CD4-positive, alpha-beta T cell treated with Interferon alpha-2 for 1 hour (primary cell): Measurements from ENCODE around the gene ACAN.
"Not testable (repeated sequence)": the region's sequence is repeated elsewhere in the genome, so short reads cannot be mapped to it uniquely, and the experiment has no call there.

Source experiments
- DNase-seq, 2 donors: peaks; one replicate each; pipeline ENCODE4 v3.0.0-alpha.2; 2020 to 2022

The ACAN gene

DNA sequence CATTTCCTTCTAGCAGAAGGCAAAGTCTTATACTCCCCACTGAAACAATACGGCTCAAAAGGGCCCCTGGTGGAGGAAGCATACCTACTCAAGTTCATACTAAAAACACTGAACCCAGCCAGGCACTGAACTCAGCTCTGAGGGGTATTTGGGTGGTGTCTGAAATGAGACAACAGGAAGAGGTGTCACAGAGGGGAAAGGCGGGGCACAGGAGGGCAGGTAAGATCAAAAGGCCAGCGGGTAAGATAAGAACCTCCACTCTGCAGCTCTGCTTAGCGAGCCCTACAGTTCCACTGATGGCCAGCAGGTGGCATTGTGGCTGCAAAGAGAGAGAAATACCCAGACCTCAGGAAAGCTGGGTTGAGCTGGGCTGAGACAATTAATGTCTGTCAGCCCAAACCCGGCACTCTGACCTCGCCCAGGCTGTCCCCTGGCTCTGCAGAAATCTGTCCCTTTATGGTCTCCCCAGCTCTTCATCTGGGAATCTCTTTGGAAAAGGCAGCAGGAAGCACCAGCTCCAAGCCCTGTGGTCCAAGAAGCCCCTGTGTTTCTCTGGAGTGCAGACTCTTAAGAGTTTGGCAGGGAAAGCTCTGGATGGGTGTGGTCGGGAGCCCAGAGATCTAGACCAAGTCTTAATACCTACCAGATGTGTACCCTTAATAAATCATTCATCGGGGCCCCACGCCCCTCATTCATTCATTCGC, 101.5 kb downstream of the ACAN start:
- peak; percentile 93 to 97 for DNase-seq

DNA sequence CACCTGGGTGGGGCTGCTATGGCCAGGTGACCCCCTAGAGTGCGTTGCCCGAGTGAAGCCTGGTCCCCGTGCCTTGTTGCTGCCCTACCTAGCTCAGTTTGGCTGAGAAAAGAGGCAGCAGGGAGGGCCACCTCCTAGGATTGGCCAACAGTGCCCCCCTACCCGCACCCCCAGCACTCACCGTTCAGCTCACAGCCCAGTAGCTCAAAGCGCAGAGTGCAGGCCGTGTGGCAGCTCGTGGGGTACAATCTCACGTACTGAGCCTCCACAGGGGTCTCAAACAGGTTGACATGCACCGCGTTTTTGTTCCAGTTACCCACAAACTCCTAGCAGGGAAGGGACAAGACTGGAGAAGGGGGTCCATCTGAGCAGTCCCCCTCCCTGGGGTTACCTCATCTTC, 102.3 kb downstream of the ACAN start:
- DNase-seq, result no peak

DNA sequence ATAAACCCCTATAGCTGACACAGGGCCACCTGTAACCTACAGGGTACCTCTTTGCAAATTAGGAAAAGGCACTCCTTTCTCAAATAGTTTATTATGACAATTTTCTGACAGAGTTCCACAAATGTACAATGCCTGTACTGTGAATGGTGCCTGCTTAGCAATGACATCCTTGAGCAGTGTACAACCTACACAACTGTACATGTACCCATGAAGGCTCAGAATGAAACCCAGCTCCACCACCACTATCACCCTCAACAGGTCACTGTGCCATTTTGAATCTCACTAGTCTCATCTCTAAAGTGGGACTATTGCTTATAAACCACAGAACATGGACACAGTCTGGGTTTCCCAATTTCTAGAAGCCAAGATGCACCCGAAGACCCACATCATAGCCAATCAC, 102.9 kb downstream of the ACAN start:
- DNase-seq, result no peak

DNA sequence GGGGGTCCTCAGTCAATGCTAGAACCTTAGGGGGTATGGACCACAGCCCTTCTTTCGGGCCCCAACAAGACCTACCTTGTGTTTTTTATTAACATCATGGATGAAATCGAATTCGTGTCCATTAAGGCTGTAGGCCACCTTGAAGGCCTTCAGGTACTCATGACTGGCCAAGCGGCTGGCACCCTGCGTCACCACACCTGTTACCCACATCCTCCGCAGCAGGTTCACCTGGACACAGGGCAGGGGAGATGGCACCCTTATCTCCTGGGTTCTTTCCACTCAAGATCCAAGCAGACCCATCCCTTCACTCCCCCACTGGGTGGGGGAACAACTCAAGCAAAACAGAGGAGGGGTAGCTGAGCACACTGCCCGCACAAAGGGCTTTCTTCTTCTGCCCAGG, 103.3 kb downstream of the ACAN start:
- no peak for DNase-seq

DNA sequence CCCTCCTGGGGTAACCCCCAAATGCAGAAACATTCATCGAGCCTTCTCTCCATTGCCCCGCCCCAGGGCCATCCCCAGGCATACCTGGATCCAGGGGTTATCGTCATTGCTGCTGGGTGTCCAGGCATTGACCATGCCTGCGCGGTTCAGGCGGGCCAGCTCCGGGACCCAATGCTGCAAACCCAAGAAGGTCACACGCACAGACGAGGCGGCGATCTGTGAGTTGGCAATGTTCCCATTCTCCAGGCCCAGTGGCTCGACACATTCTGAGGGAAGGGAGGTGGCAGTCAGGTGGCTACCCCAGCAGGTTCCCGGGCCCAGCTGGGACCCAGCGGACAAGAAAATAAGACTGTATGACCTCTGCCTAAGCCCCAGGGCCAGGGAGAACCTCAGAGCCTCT, 103.9 kb downstream of the ACAN start:
- DNase-seq, result no peak

DNA sequence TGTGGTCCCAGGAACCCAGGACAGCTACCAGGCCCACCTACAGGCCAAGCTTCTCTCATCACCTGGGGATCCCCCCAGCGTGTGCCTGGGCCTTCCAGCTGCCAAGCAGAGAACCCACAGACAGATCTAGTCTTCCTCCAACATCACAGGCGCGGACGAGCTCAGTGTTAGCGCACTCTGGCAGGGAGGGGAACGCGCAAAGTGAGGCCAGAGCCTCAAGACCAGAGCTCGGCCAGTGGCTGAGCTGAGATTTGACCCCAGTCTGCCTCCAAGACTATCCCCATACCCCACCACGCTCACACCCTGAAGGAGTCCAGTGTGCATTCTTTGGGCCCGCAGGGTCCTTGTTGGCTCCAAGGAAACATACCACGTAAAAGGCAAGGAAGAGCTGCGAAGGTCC, 104.9 kb downstream of the ACAN start:
- no peak for DNase-seq

DNA sequence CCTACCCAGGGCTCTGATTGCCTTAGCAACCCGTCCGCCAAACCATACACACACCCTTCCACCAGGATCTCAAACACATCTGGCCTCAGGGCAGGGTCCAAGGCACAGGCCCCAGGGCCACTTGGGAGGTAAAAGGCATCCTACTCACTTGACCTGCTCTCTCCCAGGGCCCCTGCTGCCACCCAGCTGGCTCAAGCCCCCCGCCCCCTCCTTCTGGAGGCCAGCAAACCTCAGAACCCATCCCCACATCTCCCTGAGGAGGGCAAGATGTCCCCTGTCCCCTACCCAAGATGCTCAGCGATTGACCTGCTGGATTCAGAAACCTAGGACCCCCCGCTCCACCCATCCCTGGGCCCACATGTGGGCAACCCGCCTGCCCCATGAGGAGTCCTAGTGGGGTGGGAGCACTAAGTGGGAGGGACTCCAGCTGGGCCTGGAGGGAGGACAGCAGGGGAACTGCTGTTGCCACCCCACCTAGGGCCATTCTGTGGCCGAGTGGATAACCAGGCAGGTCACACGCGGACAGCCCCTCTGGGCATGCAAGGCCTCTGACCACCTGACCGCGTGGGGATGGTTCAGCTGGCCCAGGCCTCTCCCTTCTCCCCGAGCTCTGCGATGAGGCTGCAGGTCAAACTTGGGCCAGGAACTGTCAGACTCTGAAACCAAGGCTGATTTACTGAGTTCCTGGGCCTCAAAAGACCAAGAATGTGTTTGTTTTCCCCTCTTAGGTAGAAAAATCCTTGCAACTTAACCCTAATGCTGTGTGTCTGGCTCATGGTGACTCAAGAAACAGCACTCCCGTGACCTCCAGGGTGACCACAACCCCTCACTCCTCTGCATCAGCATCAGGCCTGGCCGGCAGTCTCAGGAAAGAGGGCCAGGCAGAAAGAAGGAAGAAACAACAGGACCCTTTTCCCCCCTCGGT, 105.7 kb downstream of the ACAN start:
- no peak for DNase-seq

DNA sequence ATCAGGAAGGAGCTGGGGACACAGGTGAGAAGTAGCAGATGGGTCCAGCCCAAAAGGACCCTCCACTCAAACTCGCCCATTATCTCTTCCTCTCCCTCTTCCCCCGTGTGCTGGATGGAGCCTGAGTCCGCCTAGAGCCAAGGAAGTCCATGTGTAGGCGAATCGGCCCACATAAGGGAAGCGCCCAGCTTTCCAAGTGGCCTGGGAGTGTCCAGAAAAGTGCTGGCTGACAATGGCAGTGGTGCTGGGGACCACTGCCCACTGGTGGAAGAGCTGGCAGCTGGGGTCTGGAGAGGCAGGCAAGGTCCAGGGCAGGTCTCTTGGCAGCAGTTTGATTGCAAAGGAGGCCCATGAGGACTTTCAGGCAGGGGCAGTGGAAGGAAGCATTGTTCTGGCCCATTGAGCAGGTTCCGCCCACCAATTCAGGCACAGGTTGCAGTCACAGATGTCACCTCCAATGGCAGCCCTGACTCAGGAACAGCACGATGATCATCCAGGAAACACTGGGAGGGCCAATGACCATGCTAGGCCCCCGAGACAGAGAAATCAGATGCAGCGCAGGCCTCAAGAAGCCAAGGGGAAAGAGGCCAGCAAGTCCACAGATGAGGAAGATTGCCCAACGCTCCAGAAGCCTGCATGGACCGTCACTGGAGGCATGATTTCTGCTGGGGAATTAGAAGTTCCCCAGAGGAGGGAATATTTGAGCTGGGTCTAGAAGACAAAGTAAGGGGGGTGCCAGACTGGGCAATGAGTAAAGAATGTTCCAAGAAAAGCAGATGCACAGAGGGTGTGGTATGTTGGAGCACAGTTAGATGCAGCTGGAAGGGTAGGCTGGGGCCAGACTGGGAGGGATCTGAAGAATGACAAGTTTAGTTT, 107.0 kb downstream of the ACAN start:
- no peak for DNase-seq

DNA sequence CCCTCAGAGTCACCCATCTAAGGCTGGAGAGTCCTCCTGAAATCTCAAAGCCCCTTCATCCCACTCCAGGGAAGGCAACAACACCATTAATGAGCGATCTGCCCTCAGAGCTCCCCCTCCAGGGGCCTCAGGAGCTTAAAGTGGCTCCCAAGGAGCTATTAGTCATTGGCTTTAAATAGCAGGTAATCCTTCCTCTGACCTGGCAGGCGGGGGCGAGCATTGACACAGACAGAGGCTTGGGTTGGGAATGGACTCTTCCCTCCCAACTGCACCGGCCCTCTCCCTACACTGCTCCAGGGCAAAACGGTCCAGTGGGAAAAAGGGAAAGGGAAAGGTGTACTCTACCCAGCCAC, 108.5 kb downstream of the ACAN start:
- no peak for DNase-seq

DNA sequence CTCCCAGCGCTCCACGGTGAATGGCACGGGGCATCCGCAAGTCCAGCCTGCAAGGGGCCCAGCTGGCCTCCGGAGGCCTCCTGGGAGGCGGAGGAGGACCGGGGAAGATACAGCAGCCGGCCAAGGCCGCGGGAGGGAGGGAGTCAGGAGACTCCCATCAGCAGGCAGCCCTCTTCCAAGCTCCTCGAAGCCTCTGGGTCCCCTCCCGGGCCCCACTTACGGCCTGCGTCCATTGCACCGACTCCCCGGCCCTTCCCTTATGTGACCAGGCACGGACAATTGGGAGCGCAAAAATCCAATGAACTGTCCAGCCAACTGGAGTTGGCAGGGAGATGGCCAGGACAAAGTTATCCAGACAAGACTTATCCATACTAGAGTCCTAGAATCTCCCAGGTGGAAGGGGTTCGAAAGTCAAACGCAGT, 109.3 kb downstream of the ACAN start:
- DNase-seq, result no peak

DNA sequence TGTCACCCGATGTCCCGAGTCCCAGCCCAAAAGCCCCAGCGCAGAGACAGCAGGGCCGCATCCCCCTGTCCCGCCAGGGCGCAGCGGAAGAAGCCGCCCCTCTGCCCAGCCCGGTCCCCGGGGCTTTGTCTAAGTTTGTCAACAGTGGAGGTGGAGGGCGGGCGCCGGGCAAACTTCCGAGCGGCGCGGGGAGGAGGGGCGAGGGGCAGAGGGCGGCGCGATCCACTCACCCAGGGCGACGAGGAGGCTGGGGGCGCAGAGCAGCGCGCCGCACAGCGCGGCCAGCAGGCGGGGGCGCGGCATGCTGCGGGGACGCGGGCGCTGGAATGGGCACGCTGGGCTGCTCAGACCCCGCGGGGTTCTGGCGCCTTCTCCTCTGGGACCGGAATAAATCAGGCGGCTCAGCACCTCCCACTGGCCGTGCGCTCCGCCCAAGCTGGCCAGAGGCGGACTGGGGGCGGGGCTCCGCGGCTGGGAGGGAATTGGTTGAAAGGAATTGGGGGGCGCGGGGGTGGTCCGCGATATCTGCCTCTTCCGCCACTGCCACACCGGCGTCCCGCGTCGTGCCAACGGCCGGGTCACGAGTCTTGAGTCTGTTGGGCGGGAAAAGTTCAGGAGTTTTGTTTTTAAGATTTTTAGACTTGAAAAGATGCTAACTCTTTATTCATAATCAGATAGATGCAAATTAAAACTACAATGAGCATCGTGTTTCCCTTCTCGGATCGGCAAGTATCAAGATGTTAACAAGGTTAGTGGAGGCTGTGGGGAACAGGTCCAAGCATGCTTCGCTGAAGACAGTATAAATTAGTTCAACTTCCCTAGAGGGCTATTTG, 110.0 kb downstream of the ACAN start, which contains the start of gene MFGE8:
MFGE8 (minus strand) TSS at position 363 of the 833 bp plus-strand sequence; CDS start at position 303, 60 bp downstream.
- DNase-seq, result peak; percentile 54 to 71

DNA sequence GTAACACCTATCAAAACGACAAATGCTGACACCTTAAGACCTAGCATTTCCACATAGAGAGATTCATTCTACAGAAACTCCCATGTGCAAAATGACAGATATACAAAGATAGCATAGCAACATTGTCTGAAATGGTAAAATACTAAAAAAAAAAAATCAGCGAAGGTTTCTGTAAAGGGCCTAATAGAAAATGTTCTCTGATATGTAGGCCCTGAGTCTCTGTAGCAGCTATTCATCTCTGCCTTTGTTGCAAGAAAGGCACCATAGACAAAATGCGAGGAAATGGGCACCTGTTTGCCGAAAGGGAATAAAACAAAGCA, 110.6 kb downstream of the ACAN start:
- DNase-seq, result no peak

DNA sequence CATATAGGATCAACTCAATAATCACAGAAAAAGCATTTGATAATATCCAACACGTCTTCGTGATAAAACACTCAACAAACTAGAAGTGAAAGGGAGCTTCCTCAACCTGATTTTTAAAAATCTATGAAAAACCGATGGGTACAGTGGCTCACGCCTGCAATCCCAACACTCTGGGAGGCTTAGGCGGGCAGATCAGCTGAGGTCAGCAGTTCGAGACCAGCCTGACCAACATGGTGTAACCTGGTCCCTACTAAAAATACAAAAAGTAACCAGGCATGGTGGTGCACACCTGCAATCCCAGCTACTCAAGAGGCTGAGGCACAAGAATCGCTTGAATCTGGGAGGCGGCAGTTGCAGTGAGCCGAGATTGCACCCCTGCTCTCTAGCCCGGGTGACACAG, 112.1 kb downstream of the ACAN start:
- DNase-seq, result no peak

DNA sequence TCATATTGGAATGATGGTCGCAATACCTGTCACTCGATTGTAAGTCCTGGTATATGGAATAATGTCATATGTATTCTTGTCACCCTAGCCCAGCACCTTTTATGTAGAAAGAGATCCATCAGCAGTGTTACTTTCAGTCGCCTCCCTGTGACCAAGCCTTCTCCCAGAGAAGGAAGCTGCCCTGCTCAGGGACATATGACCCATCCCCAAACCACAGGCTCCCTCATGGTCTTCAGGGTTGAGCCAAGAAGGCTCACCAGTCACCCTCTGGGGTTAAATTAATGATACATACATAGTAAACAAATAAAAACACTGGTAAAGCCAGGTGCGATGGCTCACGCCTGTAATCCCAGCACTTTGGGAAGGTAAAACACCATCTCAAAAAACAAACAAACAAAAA, 114.5 kb downstream of the ACAN start:
- DNase-seq, result no peak

DNA sequence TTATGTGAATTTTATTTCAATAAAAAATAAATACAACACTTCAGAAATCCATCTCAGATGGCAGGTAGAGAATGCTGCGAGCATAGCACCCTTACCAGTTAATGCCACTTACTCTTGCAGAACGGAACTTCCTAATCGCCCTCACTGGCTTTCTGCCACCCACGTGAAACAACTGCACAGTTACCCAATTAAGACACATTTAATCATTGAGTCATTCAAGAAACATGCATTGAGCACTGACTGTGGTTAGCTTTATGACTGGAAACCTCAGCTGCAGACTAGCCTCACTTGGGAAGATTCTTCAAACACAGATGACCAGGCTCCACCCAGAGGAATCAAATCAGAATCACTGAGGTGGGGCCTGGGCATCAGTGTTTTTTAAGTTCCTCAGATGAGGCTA, 115.5 kb downstream of the ACAN start:
- no peak for DNase-seq

DNA sequence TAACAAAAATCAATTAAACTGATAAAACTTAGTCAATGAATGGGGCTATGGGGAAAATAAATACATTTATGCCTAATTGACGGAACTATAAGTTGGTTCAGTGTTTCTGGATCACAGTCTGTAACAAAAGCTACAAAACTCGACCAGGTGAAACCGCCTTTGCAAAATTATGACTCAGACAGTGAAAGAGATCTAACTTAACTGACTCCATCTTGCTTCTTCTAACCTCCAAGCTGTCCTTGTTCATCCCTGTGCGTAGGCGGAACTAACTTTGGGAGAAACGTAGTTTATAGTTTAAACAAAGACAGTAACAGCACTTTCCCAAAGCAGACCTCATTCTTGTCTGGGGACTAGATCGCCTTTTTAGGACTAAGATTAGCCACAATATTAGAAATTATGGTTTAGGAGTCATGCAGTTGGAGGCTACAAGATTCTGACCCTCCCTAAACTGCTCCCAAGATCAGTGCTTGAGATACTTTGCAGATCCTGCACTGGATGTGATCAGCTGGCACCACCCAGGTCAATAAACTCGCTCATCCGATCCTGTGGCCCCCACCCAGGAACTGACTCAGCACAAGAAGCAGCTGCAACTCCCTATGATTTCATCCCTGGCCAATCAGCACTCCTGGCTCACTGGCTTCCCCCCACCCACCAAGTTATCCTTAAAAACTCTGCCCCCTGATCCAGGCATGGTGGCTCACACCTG, 117.1 kb downstream of the ACAN start:
- DNase-seq, result no peak

DNA sequence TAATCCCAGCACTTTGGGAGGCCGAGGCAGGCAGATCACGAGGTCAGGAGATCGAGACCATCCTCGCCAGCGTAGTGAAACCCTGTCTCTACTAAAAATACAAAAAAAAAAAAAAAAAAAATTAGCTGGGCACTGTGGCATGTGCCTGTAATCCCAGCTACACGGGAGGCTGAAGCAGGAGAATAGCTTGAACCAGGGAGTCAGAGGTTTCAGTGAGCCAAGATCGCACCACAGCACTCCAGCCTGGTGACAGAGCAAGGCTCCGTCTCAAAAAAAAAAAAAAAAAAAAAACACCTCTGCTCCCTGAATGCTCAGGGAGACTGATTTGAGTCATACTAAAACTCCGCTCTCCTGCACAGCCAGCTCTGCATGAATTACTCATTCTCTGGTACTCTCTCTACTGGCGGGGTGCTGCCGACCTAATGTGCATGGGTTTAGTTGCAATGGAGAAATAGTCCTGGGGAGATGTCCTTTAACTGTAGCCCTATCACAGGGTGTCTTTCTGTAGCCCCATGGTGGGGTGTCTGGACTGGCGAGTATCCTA, 117.7 kb downstream of the ACAN start:
- not testable (repeated sequence) for DNase-seq
